Measurements from ENCODE around the gene PSMA8.

GRCh38 chr18:26090130-26091046 lies 43.3 kb upstream of the PSMA8 start, which contains the start of gene SS18:
- TF ChIP-seq USF2 (IDR thresholded peaks at IDR 0.05; ENCODE audit: borderline replicate concordance, low read depth, low read length), result no peak
- TF ChIP-seq CTCF (IDR thresholded peaks at IDR 0.05), result no peak
- peak; percentile 90 for TF ChIP-seq TAF1 (IDR thresholded peaks at IDR 0.05; ENCODE audit: borderline replicate concordance, low read depth, low read length)
- TF ChIP-seq EZH2phosphoT487 (IDR thresholded peaks at IDR 0.05; ENCODE audit: borderline replicate concordance, low read depth), result no peak
- peak; percentile 69 for TF ChIP-seq GABPA (IDR thresholded peaks at IDR 0.05; ENCODE audit: low read depth)
- 0 out of 2 replicates have a peak, but pooled peaks have one; percentile 1 for TF ChIP-seq RAD21 (IDR thresholded peaks at IDR 0.05; ENCODE audit: low read length)

All from SK-N-SH (cell line).